Measurements from ENCODE around the gene CD38.

DNA sequence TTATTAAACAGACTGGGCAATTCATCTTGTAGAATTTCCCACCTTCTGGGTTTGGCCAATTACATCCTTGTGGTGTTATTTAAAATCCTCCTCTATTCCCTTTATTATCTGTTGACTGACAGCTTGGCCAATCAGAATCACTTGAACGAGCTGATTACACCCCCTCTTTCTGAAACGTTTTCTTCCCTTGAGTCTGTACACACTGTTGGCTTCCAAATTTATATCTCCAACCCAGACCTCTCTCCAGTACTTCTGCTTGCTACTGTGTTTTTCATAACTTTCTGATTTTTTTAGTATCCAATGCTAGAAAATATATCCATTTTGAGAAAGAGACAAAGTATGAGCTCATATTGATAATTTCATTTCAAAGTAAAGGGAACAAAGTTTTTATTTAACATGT is 14.8 kb downstream of the CD38 start:
- TF ChIP-seq ZNF570 (CRISPR knock-in tag; IDR thresholded peaks at IDR 0.05; ENCODE audit: borderline replicate concordance): no peak
- TF ChIP-seq, protein P1, sequence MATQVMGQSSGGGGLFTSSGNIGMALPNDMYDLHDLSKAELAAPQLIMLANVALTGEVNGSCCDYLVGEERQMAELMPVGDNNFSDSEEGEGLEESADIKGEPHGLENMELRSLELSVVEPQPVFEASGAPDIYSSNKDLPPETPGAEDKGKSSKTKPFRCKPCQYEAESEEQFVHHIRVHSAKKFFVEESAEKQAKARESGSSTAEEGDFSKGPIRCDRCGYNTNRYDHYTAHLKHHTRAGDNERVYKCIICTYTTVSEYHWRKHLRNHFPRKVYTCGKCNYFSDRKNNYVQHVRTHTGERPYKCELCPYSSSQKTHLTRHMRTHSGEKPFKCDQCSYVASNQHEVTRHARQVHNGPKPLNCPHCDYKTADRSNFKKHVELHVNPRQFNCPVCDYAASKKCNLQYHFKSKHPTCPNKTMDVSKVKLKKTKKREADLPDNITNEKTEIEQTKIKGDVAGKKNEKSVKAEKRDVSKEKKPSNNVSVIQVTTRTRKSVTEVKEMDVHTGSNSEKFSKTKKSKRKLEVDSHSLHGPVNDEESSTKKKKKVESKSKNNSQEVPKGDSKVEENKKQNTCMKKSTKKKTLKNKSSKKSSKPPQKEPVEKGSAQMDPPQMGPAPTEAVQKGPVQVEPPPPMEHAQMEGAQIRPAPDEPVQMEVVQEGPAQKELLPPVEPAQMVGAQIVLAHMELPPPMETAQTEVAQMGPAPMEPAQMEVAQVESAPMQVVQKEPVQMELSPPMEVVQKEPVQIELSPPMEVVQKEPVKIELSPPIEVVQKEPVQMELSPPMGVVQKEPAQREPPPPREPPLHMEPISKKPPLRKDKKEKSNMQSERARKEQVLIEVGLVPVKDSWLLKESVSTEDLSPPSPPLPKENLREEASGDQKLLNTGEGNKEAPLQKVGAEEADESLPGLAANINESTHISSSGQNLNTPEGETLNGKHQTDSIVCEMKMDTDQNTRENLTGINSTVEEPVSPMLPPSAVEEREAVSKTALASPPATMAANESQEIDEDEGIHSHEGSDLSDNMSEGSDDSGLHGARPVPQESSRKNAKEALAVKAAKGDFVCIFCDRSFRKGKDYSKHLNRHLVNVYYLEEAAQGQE (IDR thresholded peaks at IDR 0.05; ENCODE audit: borderline replicate concordance in 1 of 2, low read depth in 1 of 2, low read length in 2 of 2): no peak
- no peak for TF ChIP-seq EZH2 (conservative IDR thresholded peaks at IDR 0.05; ENCODE audit: low read depth, low read length)
- TF ChIP-seq EP300 (IDR thresholded peaks at IDR 0.05; ENCODE audit: low read depth in 2 of 2, low read length in 2 of 2): no peak
- TF ChIP-seq EP300 (CRISPR knock-in tag; IDR thresholded peaks at IDR 0.05; ENCODE audit: borderline replicate concordance): no peak
- TF ChIP-seq MED8 (CRISPR knock-in tag; IDR thresholded peaks at IDR 0.05; ENCODE audit: insufficient replicate concordance): no peak
- TF ChIP-seq, protein P2, sequence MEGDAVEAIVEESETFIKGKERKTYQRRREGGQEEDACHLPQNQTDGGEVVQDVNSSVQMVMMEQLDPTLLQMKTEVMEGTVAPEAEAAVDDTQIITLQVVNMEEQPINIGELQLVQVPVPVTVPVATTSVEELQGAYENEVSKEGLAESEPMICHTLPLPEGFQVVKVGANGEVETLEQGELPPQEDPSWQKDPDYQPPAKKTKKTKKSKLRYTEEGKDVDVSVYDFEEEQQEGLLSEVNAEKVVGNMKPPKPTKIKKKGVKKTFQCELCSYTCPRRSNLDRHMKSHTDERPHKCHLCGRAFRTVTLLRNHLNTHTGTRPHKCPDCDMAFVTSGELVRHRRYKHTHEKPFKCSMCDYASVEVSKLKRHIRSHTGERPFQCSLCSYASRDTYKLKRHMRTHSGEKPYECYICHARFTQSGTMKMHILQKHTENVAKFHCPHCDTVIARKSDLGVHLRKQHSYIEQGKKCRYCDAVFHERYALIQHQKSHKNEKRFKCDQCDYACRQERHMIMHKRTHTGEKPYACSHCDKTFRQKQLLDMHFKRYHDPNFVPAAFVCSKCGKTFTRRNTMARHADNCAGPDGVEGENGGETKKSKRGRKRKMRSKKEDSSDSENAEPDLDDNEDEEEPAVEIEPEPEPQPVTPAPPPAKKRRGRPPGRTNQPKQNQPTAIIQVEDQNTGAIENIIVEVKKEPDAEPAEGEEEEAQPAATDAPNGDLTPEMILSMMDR (CRISPR knock-in tag; IDR thresholded peaks at IDR 0.05): no peak
- TF ChIP-seq KLF9 (CRISPR knock-in tag; IDR thresholded peaks at IDR 0.05; ENCODE audit: low read depth): no peak
- no peak for TF ChIP-seq HNF4A (CRISPR knock-in tag; IDR thresholded peaks at IDR 0.05)
- no peak for TF ChIP-seq POLR2A (IDR thresholded peaks at IDR 0.05; ENCODE audit: insufficient read depth in 1 of 2, low read depth in 2 of 2, low read length in 2 of 2)
- no peak for TF ChIP-seq JDP2 (CRISPR knock-in tag; IDR thresholded peaks at IDR 0.05; ENCODE audit: borderline replicate concordance)
- TF ChIP-seq NFYB (CRISPR knock-in tag; IDR thresholded peaks at IDR 0.05): no peak
- TF ChIP-seq, protein P3, sequence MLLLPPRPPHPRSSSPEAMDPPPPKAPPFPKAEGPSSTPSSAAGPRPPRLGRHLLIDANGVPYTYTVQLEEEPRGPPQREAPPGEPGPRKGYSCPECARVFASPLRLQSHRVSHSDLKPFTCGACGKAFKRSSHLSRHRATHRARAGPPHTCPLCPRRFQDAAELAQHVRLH (CRISPR knock-in tag; IDR thresholded peaks at IDR 0.05; ENCODE audit: borderline replicate concordance, low read depth): no peak
- no peak for TF ChIP-seq SMC3 (IDR thresholded peaks at IDR 0.05; ENCODE audit: low read length)
- TF ChIP-seq HMG20B (CRISPR knock-in tag; conservative IDR thresholded peaks at IDR 0.05): no peak
